H9 (cell line): ENCODE measurements around the gene CFI. TPM values are rescaled to one million over a fixed set of nuclear protein-coding genes. Genes with fewer than 3 reads are reported as not detected.

Source experiments
- DNase-seq: peaks from one replicate; pipeline ENCODE4 v3.0.0-alpha.2; 2017
- H2AFZ ChIP-seq: one replicate; pipeline ENCODE4 v1.6.1; 2013; ENCODE audit warnings: mild to moderate bottlenecking, low read length, control low read depth, moderate library complexity
- H2AK5ac ChIP-seq: 2 replicates; pipeline ENCODE4 v1.6.1; 2013; ENCODE audit warnings: low read length, control low read depth, mixed read lengths; ENCODE audit not compliant: insufficient read length
- H2BK120ac ChIP-seq: one replicate; pipeline ENCODE4 v1.6.1; 2013; ENCODE audit warnings: low read depth, mild to moderate bottlenecking, low read length, control low read depth, inconsistent platforms; ENCODE audit not compliant: poor library complexity, severe bottlenecking
- H2BK12ac ChIP-seq: 2 replicates; pipeline ENCODE4 v1.6.1; 2013; ENCODE audit warnings: low read length, control low read depth, mixed read lengths, low read depth; ENCODE audit not compliant: insufficient read length
- H2BK15ac ChIP-seq: 2 replicates; pipeline ENCODE4 v1.6.1; 2013; ENCODE audit warnings: low read depth, low read length, control low read depth
- H2BK20ac ChIP-seq: one replicate; pipeline ENCODE4 v1.6.1; 2013; ENCODE audit warnings: low read depth, mild to moderate bottlenecking, low read length, control low read depth, inconsistent platforms; ENCODE audit not compliant: poor library complexity, severe bottlenecking
- H2BK5ac ChIP-seq: 2 replicates; pipeline ENCODE4 v1.6.1; 2013; ENCODE audit warnings: low read length, control low read depth, mixed read lengths; ENCODE audit not compliant: insufficient read length
- H3K14ac ChIP-seq: 2 replicates; pipeline ENCODE4 v1.6.1; 2013; ENCODE audit warnings: low read length, control low read depth; ENCODE audit not compliant: insufficient read depth
- H3K18ac ChIP-seq: 2 replicates; pipeline ENCODE4 v1.6.1; 2013; ENCODE audit warnings: low read depth, mild to moderate bottlenecking, mixed read lengths, low read length, control low read depth; ENCODE audit not compliant: insufficient read length
- H3K23ac ChIP-seq: 2 replicates; pipeline ENCODE4 v1.6.1; 2013; ENCODE audit warnings: low read length, control low read depth, mixed read lengths, low read depth; ENCODE audit not compliant: insufficient read length
- H3K23me2 ChIP-seq: 2 replicates; pipeline ENCODE4 v1.6.1; 2013; ENCODE audit warnings: low read depth, mild to moderate bottlenecking, mixed read lengths, low read length, control low read depth; ENCODE audit not compliant: insufficient read length, poor library complexity, severe bottlenecking
- H3K27ac ChIP-seq: 2 replicates; pipeline ENCODE4 v1.5.1; 2013; ENCODE audit warnings: low read length, control low read depth, mixed read lengths, low read depth; ENCODE audit not compliant: insufficient read length
- H3K27me3 ChIP-seq: 2 replicates; pipeline ENCODE4 v1.6.1; 2013; ENCODE audit warnings: low read length, control low read depth, inconsistent platforms; ENCODE audit not compliant: insufficient read depth
- H3K4ac ChIP-seq: 2 replicates; pipeline ENCODE4 v1.6.1; 2013; ENCODE audit warnings: low read depth, mild to moderate bottlenecking, control low read depth, inconsistent platforms, low read length, moderate library complexity
- H3K4me1 ChIP-seq: 2 replicates; pipeline ENCODE4 v1.6.1; 2013; ENCODE audit warnings: low read length, control low read depth, inconsistent platforms; ENCODE audit not compliant: insufficient read depth
- H3K4me2 ChIP-seq: 2 replicates; pipeline ENCODE4 v1.6.1; 2013; ENCODE audit warnings: low read length, control low read depth, mixed read lengths; ENCODE audit not compliant: insufficient read length, insufficient read depth
- H3K56ac ChIP-seq: 2 replicates; pipeline ENCODE4 v1.6.1; 2013; ENCODE audit warnings: low read depth, mild to moderate bottlenecking, mixed read lengths, low read length, control low read depth; ENCODE audit not compliant: insufficient read length
- H3K79me1 ChIP-seq: 2 replicates; pipeline ENCODE4 v1.6.1; 2013; ENCODE audit warnings: low read depth, mild to moderate bottlenecking, moderate library complexity, low read length, control low read depth, inconsistent platforms; ENCODE audit not compliant: insufficient read depth, poor library complexity, severe bottlenecking
- H3K79me2 ChIP-seq: 2 replicates; pipeline ENCODE4 v1.6.1; 2013; ENCODE audit warnings: low read length, control low read depth, inconsistent platforms; ENCODE audit not compliant: insufficient read depth
- H3K9ac ChIP-seq: 2 replicates; pipeline ENCODE4 v1.6.1; 2013; ENCODE audit warnings: low read length, control low read depth, mixed read lengths; ENCODE audit not compliant: insufficient read length; ENCODE audit errors: extremely low read depth
- H3K9me3 ChIP-seq: one replicate; pipeline ENCODE4 v1.6.1; 2013; ENCODE audit warnings: low read depth, low read length, inconsistent platforms; ENCODE audit not compliant: control insufficient read depth
- H3T11ph ChIP-seq: one replicate; pipeline ENCODE4 v1.6.1; 2013; ENCODE audit warnings: mild to moderate bottlenecking, low read length, control low read depth, inconsistent platforms
- H4K20me1 ChIP-seq: one replicate; pipeline ENCODE4 v1.6.1; 2013; ENCODE audit not compliant: control insufficient read depth, insufficient read length, insufficient read depth
- H4K5ac ChIP-seq: 2 replicates; pipeline ENCODE4 v1.6.1; 2013; ENCODE audit warnings: low read depth, mild to moderate bottlenecking, mixed read lengths, low read length, control low read depth; ENCODE audit not compliant: insufficient read length
- H4K8ac ChIP-seq: replicated peaks from 2 replicates; pipeline ENCODE4 v1.6.1; 2013; ENCODE audit warnings: low read length, control low read depth, mixed read lengths, low read depth; ENCODE audit not compliant: insufficient read length
- H4K91ac ChIP-seq: 2 replicates; pipeline ENCODE4 v1.6.1; 2013; ENCODE audit warnings: low read depth, mild to moderate bottlenecking, moderate library complexity, mixed read lengths, low read length, control low read depth; ENCODE audit not compliant: insufficient read length
- H3K27ac Mint-ChIP-seq, 3 experiments: 2 replicates in 2 of 3; 3 replicates in 1 of 3; pipeline ENCODE4 v1.8.0; 2020 to 2021; ENCODE audit warnings: mixed read lengths in 3 of 3, mild to moderate bottlenecking in 1 of 3, moderate library complexity in 1 of 3
- H3K27me3 Mint-ChIP-seq: 2 replicates; pipeline ENCODE4 v1.8.0; 2021; ENCODE audit warnings: low read depth, mild to moderate bottlenecking, moderate library complexity, mixed read lengths
- H3K36me3 Mint-ChIP-seq, 3 experiments: 2 replicates in 2 of 3; 3 replicates in 1 of 3; pipeline ENCODE4 v1.8.0; 2020 to 2021; ENCODE audit warnings: low read depth in 3 of 3, mixed read lengths in 3 of 3; ENCODE audit not compliant: insufficient read depth in 1 of 3
- H3K4me1 Mint-ChIP-seq, 2 experiments: 2 replicates each; pipeline ENCODE4 v1.8.0; 2020; ENCODE audit warnings: mixed read lengths in 2 of 2
- H3K4me3 Mint-ChIP-seq, 2 experiments: 2 replicates in 1 of 2; 3 replicates in 1 of 2; pipeline ENCODE4 v1.8.0; 2020 to 2021; ENCODE audit warnings: mild to moderate bottlenecking in 2 of 2, mixed read lengths in 2 of 2, moderate library complexity in 1 of 2
- H3K9me3 Mint-ChIP-seq, 2 experiments: 2 replicates in 1 of 2; 3 replicates in 1 of 2; pipeline ENCODE4 v1.8.0; 2020; ENCODE audit warnings: mild to moderate bottlenecking in 2 of 2, mixed read lengths in 2 of 2, moderate library complexity in 1 of 2
- CTCF ChIP-seq: fragments of 200-600 bp; sonication (generic); conservative IDR thresholded peaks from 3 replicates; pipeline ENCODE4 v1.8.0; 2021; ENCODE audit warnings: antibody characterized with exemption, mild to moderate bottlenecking
- WGBS: extraction: QIAGEN DNeasy Blood & Tissue Kit; methylation state at CpG from one replicate; pipeline ENCODE4 v1.1.7; 2013; ENCODE audit warnings: missing lambda C conversion rate, low lambda C conversion rate, mixed read lengths; ENCODE audit not compliant: insufficient read length; ENCODE audit errors: extremely low coverage; 5-methylcytosine and 5-hydroxymethylcytosine counted together
- total RNA-seq: library from RNA; stranded (reverse); gene quantifications from 2 replicates; pipeline ENCODE4 v1.2.1, GENCODE V29; 2021

Gene CFI
- total RNA-seq, 1 experiment from 2014 or later: not detected

GRCh38 chr4:109691411-109691920 lies 110.3 kb downstream of the CFI start:
- Histone ChIP-seq H3T11ph (no peak overlapping the region), H4K91ac (no peak overlapping the region), H2BK20ac (no peak overlapping the region), H3K56ac (no peak overlapping the region), H3K14ac (no peak overlapping the region), H2AK5ac (no peak overlapping the region), H3K4me2 (no peak overlapping the region), H3K9me3 (no peaks in the 10 kb centered on the region), H2BK15ac (no peak overlapping the region), H3K18ac (no peak overlapping the region), H4K5ac (no peak overlapping the region), H2BK120ac (no peak overlapping the region), H3K23me2 (no peaks in the 10 kb centered on the region), H3K4ac (no peak overlapping the region), H3K23ac (no peak overlapping the region), H3K27ac (no peak overlapping the region), H4K20me1 (no peaks in the 10 kb centered on the region), H3K27me3 (no peaks in the 10 kb centered on the region), H3K79me1 (no peaks in the 10 kb centered on the region), H2AFZ (no peak overlapping the region), H2BK12ac (no peak overlapping the region), H3K4me1 (no peaks in the 10 kb centered on the region), H2BK5ac (no peak overlapping the region), H4K8ac (no peak overlapping the region), H3K79me2 (no peaks in the 10 kb centered on the region), H3K9ac (no peak overlapping the region)
- no CpG with 5 or more reads among the region's 1 CpG for WGBS
- no peak for DNase-seq
- no peaks in the 10 kb centered on the region for H3K9me3 Mint-ChIP-seq
- peaks cover 15 to 58% (median 52%) of the 10 kb centered on the region in 3 experiments; a peak in 6 of 7 replicates for H3K36me3 Mint-ChIP-seq
- no peaks in the 10 kb centered on the region for H3K4me1 Mint-ChIP-seq
- no peak overlapping the region for H3K27ac Mint-ChIP-seq
- no peak for TF ChIP-seq CTCF
- H3K4me3 Mint-ChIP-seq: no peak overlapping the region
- H3K27me3 Mint-ChIP-seq: no peaks in the 10 kb centered on the region

Other genes starting within 250 kb of the CFI start
- 14.8 and 16.2 TPM in 2 replicates for gene MCUB, start 241.8 kb downstream of the CFI start, total RNA-seq
- gene CASP6, start 98.6 kb downstream of the CFI start, total RNA-seq: 25.2 and 32.2 TPM in 2 replicates
- gene PLA2G12A, start 71.9 kb downstream of the CFI start, total RNA-seq: 39.2 and 47.3 TPM in 2 replicates
- 42.7 and 45.3 TPM in 2 replicates for gene GAR1, start 13.8 kb upstream of the CFI start, total RNA-seq
- gene RRH, start 26.0 kb upstream of the CFI start, total RNA-seq: 0.20 TPM in 1 of 2 replicates, not detected in the other
- 0.07 and 0.09 TPM in 2 replicates for gene LRIT3, start 46.1 kb upstream of the CFI start, total RNA-seq
- 1.1 and 1.5 TPM in 2 replicates for gene EGF, start 110.9 kb upstream of the CFI start, total RNA-seq